Measurements from ENCODE around the gene ARFGEF2.

DNA sequence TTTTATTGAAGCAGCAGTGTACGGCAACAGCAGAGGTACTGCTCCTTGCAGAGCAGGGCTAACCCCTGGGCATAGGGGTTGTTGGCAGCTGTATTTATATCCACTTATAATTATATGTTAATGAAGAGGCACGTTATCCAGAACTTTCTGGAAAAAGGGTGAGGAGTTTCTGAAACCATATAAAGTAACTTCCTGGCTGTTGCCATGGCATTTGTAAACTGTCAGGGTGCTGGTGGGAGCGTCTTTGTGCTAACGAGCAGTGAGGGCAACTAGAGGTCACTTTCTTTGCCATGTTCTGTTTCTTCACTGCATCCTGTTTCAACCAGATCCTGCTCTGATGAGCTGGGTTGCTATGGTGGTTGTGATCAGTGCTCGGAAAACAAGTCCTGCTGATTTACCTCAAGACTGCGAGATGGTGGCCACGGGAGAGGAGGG, 11.1 kb upstream of the ARFGEF2 start:
- TF ChIP-seq POLR2A (IDR thresholded peaks at IDR 0.05; ENCODE audit: low read depth, low read length) (no peak), CEBPB (IDR thresholded peaks at IDR 0.05; ENCODE audit: low read depth, low read length) (no peak), MAFK (IDR thresholded peaks at IDR 0.05; ENCODE audit: low read depth, low read length) (no peak), NFE2L2 (IDR thresholded peaks at IDR 0.05; ENCODE audit: low read depth, low read length) (no peak), RAD21 (IDR thresholded peaks at IDR 0.05; ENCODE audit: low read length) (no peak), RFX5 (IDR thresholded peaks at IDR 0.05; ENCODE audit: low read depth, low read length) (no peak), SMC3 (IDR thresholded peaks at IDR 0.05; ENCODE audit: low read depth, low read length) (no peak)
- TF ChIP-seq, protein P1, sequence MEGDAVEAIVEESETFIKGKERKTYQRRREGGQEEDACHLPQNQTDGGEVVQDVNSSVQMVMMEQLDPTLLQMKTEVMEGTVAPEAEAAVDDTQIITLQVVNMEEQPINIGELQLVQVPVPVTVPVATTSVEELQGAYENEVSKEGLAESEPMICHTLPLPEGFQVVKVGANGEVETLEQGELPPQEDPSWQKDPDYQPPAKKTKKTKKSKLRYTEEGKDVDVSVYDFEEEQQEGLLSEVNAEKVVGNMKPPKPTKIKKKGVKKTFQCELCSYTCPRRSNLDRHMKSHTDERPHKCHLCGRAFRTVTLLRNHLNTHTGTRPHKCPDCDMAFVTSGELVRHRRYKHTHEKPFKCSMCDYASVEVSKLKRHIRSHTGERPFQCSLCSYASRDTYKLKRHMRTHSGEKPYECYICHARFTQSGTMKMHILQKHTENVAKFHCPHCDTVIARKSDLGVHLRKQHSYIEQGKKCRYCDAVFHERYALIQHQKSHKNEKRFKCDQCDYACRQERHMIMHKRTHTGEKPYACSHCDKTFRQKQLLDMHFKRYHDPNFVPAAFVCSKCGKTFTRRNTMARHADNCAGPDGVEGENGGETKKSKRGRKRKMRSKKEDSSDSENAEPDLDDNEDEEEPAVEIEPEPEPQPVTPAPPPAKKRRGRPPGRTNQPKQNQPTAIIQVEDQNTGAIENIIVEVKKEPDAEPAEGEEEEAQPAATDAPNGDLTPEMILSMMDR (conservative IDR thresholded peaks at IDR 0.05; ENCODE audit: low read depth, low read length), result no peak

Data from IMR-90 (cell line).